ENCODE data around the gene CHST7.
"Not testable (repeated sequence)": the region's sequence is repeated elsewhere in the genome, so short reads cannot be mapped to it uniquely, and the experiment has no call there.

The CHST7 gene

GRCh38 chrX:46573331-46573891 is at the start of gene CHST7:
CHST7 (plus strand) TSS chrX:46573765; CDS start chrX:46573932, 167 bp downstream.
- DNase-seq = peak; percentile 14 to 92 (median 90)

GRCh38 chrX:46528640-46529039 is 44.9 kb upstream of the CHST7 start:
- DNase-seq = not testable (repeated sequence)

GRCh38 chrX:46529740-46530403 is 43.7 kb upstream of the CHST7 start:
- peak in 1 of 3 experiments; percentile 27 for DNase-seq

- not testable (repeated sequence) for DNase-seq
These were observed 43.1 kb upstream of the CHST7 start for GRCh38 chrX:46530404-46530908.

GRCh38 chrX:46531442-46531841 is 42.1 kb upstream of the CHST7 start:
- no peak for DNase-seq

- DNase-seq = no peak
These were observed 30.1 kb upstream of the CHST7 start for GRCh38 chrX:46543441-46543840.

GRCh38 chrX:46544527-46544926 is 29.0 kb upstream of the CHST7 start:
- DNase-seq = not testable (repeated sequence)

GRCh38 chrX:46545111-46546005 is 28.2 kb upstream of the CHST7 start, which contains the start of gene ZNF674:
ZNF674 (minus strand) TSS chrX:46545421; CDS start chrX:46542087, 3,334 bp downstream.
- DNase-seq = peak; percentile 85 to 98 (median 94)

GRCh38 chrX:46547857-46548256 is 25.7 kb upstream of the CHST7 start:
- no peak for DNase-seq

- no peak for DNase-seq
These were observed 23.7 kb upstream of the CHST7 start for GRCh38 chrX:46549914-46550313.

- DNase-seq = no peak
These were observed 22.0 kb upstream of the CHST7 start for GRCh38 chrX:46551494-46552128.

GRCh38 chrX:46553935-46554334 is 19.6 kb upstream of the CHST7 start:
- DNase-seq = no peak

GRCh38 chrX:46554942-46555341 is 18.6 kb upstream of the CHST7 start:
- DNase-seq = peak in 2 of 3 experiments; percentile 1 to 48

- DNase-seq = no peak
These were observed 14.5 kb upstream of the CHST7 start for GRCh38 chrX:46559062-46559461.

GRCh38 chrX:46561824-46562657 is 11.5 kb upstream of the CHST7 start:
- DNase-seq = peak in 2 of 3 experiments; percentile 13 to 69

GRCh38 chrX:46567388-46567787 is 6.2 kb upstream of the CHST7 start:
- DNase-seq = no peak

GRCh38 chrX:46569621-46570020 is 3.9 kb upstream of the CHST7 start:
- DNase-seq = no peak

- no peak for DNase-seq
These were observed 1.9 kb upstream of the CHST7 start for GRCh38 chrX:46571423-46572339.

- no peak for DNase-seq
These were observed 1.1 kb upstream of the CHST7 start for GRCh38 chrX:46572340-46572936.

All from NCI-H1417 (cell line).